ENCODE results near the gene KANSL1. TPM values are rescaled to one million over a fixed set of nuclear protein-coding genes. Genes with fewer than 3 reads are reported as not detected.

KANSL1 gene
- total RNA-seq, 2 donors from 2014 or later, result 137 to 144 TPM

DNA sequence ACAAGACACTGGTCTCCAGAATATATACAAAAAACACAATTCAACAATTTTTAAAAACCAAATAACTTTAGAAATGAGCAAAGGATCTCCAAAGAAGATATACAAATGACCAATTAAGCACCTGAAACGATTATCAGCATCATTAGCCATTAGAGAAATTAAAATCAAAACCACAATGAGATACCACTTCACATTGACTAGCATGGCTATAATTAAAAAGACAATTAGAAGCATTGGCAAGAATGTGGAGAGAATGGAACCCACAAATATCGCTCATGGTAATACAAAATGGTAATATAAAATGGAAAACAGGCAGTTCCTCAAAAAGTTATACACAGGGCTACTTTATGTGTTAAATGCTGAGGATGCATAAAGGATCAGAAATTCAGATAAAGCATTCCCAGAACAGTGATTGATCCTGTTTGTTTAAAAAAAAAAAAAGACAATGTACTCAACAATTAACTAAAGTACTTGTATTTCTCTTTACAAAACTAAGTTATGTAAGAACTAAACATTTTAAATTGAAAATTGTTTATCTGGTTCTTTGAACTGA is 52.5 kb downstream of the KANSL1 start:
- Histone ChIP-seq H3K9me3 (ENCODE audit: control insufficient read depth, low read length) (no peaks in the 10 kb centered on the region), H3K4me3 (ENCODE audit: low read length) (no peak overlapping the region), H3K9ac (ENCODE audit: extremely low read depth, low read length, poor library complexity, severe bottlenecking) (no peak overlapping the region), H3K4me1 (ENCODE audit: control insufficient read depth, insufficient read depth, low read length) (no peaks in the 10 kb centered on the region), H3K27ac (ENCODE audit: low read depth, low read length) (no peak overlapping the region), H3K27me3 (ENCODE audit: control insufficient read depth, insufficient read depth, low read length, poor library complexity, severe bottlenecking) (no peaks in the 10 kb centered on the region), H3K36me3 (ENCODE audit: control insufficient read depth, insufficient read depth, low read length) (no peaks in the 10 kb centered on the region)
- peaks cover 50% of the 10 kb centered on the region for H3K4me1 Mint-ChIP-seq
- peaks cover 14% of the 10 kb centered on the region for H3K36me3 Mint-ChIP-seq (ENCODE audit: low read depth)
- H3K27ac Mint-ChIP-seq, result no peak overlapping the region
- no peak overlapping the region for H3K4me3 Mint-ChIP-seq
- WGBS, 2 experiments (ENCODE audit: insufficient coverage in 1 of 2, insufficient read length in 1 of 2), result 95 to 100% methylated on average over 1 to 2 of the region's 2 CpGs
- no peak for DNase-seq
- H3K9me3 Mint-ChIP-seq, result peaks cover 6% of the 10 kb centered on the region
- TF ChIP-seq, protein P1, sequence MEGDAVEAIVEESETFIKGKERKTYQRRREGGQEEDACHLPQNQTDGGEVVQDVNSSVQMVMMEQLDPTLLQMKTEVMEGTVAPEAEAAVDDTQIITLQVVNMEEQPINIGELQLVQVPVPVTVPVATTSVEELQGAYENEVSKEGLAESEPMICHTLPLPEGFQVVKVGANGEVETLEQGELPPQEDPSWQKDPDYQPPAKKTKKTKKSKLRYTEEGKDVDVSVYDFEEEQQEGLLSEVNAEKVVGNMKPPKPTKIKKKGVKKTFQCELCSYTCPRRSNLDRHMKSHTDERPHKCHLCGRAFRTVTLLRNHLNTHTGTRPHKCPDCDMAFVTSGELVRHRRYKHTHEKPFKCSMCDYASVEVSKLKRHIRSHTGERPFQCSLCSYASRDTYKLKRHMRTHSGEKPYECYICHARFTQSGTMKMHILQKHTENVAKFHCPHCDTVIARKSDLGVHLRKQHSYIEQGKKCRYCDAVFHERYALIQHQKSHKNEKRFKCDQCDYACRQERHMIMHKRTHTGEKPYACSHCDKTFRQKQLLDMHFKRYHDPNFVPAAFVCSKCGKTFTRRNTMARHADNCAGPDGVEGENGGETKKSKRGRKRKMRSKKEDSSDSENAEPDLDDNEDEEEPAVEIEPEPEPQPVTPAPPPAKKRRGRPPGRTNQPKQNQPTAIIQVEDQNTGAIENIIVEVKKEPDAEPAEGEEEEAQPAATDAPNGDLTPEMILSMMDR (conservative IDR thresholded peaks at IDR 0.05), result no peak
- H3K27me3 Mint-ChIP-seq (ENCODE audit: insufficient read depth), result no peaks in the 10 kb centered on the region

DNA sequence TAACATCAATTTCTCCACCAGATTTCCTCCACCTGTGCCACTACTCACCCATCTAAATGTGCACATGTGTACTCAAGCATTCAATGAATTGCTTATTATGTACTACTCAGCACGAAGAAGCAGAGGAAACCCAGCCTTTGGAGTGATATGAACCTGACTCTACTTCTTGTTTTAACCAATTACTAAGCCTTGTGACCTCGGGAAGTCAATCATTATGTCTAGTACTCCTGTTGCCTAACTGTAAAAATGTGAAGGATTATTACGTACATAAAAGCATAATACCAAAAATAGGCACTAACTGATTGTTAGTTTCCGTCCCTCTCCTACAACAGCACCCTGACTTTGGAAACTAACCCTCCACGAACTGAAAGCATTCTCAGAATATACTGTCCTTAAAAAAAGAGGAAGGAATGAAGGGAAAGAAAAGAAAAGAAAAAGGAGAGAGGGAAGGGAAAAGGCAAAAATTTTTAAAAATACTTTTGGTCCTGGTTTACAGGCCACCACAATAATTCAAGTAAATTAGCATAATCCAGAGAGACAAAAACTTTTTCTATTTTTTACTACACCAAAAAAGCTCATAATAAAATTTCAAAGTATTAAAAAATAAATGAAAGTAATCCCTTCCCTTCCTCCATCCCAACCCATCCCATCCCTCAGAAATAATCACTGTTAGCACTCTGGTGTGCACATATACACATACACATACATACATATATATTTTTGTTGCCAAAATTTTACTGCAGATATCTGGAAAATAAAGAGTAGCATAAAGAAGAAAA is 53.6 kb downstream of the KANSL1 start:
- Mint-ChIP-seq H3K9me3 (peaks cover 6% of the 10 kb centered on the region), H3K4me1 (peaks cover 42% of the 10 kb centered on the region), H3K27ac (no peak overlapping the region), H3K36me3 (ENCODE audit: low read depth) (peaks cover 17% of the 10 kb centered on the region), H3K4me3 (no peak overlapping the region), H3K27me3 (ENCODE audit: insufficient read depth) (no peaks in the 10 kb centered on the region)
- no peaks in the 10 kb centered on the region for H3K4me1 ChIP-seq (ENCODE audit: control insufficient read depth, insufficient read depth, low read length)
- no peaks in the 10 kb centered on the region for H3K9me3 ChIP-seq (ENCODE audit: control insufficient read depth, low read length)
- no peak overlapping the region for H3K27ac ChIP-seq (ENCODE audit: low read depth, low read length)
- no peaks in the 10 kb centered on the region for H3K36me3 ChIP-seq (ENCODE audit: control insufficient read depth, insufficient read depth, low read length)
- no peak overlapping the region for H3K4me3 ChIP-seq (ENCODE audit: low read length)
- WGBS, 2 experiments (ENCODE audit: insufficient coverage in 1 of 2, insufficient read length in 1 of 2), result 75 to 97% methylated on average over 1 to 4 of the region's 5 CpGs
- no peak for DNase-seq
- TF ChIP-seq, protein P1 (conservative IDR thresholded peaks at IDR 0.05), result no peak
- H3K9ac ChIP-seq (ENCODE audit: extremely low read depth, low read length, poor library complexity, severe bottlenecking), result no peak overlapping the region
- no peaks in the 10 kb centered on the region for H3K27me3 ChIP-seq (ENCODE audit: control insufficient read depth, insufficient read depth, low read length, poor library complexity, severe bottlenecking)

DNA sequence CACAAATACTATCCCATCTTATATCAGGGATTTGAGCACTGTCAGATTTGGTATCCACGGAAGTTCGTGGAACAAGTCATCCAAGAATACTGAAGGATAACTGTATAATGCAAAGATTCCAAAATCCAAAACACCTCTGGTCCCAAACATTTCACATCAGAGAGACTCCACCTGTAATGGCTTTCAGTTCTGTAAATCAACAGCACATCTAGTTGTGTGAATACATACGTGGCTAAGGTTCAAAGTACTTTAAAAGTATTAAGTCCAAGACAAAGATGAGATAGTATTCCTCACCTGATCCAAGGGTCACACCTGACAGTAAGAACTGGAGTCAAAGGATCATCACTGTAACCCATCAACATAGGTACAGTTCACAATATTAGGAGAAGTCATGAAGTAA is 54.8 kb downstream of the KANSL1 start:
- H3K4me1 Mint-ChIP-seq, result peaks cover 32% of the 10 kb centered on the region
- Histone ChIP-seq H3K27me3 (ENCODE audit: control insufficient read depth, insufficient read depth, low read length, poor library complexity, severe bottlenecking) (no peaks in the 10 kb centered on the region), H3K27ac (ENCODE audit: low read depth, low read length) (no peak overlapping the region), H3K9ac (ENCODE audit: extremely low read depth, low read length, poor library complexity, severe bottlenecking) (no peak overlapping the region), H3K9me3 (ENCODE audit: control insufficient read depth, low read length) (no peaks in the 10 kb centered on the region), H3K4me1 (ENCODE audit: control insufficient read depth, insufficient read depth, low read length) (no peaks in the 10 kb centered on the region), H3K36me3 (ENCODE audit: control insufficient read depth, insufficient read depth, low read length) (no peaks in the 10 kb centered on the region), H3K4me3 (ENCODE audit: low read length) (no peak overlapping the region)
- DNase-seq, result no peak
- TF ChIP-seq, protein P1 (conservative IDR thresholded peaks at IDR 0.05), result no peak
- H3K27me3 Mint-ChIP-seq (ENCODE audit: insufficient read depth), result no peaks in the 10 kb centered on the region
- H3K27ac Mint-ChIP-seq, result no peak overlapping the region
- H3K9me3 Mint-ChIP-seq, result peaks cover 6% of the 10 kb centered on the region
- no peak overlapping the region for H3K4me3 Mint-ChIP-seq
- WGBS, 2 experiments (ENCODE audit: insufficient coverage in 1 of 2, insufficient read length in 1 of 2), result 85 to 95% methylated on average over 3 of the region's 3 CpGs
- peaks cover 17% of the 10 kb centered on the region for H3K36me3 Mint-ChIP-seq (ENCODE audit: low read depth)
